Spleen (tissue), 11 donors: Measurements from ENCODE around the gene IGFBP6. TPM values are rescaled to one million over a fixed set of nuclear protein-coding genes. Genes with fewer than 3 reads are reported as not detected.
A peak's percentile ranks its signal among the peaks of the same experiment; 100 is the strongest.

Experiments used
- DNase-seq: peaks from one replicate; pipeline ENCODE4 v3.0.0-alpha.2; 2020
- H3K27ac ChIP-seq, 8 donors: fragments of 200-600 bp; sonication (generic) in 7 of 8; 1 replicate in 4 of 8; 2 replicates in 4 of 8; pipeline versions ENCODE4 v1.5.0 to v1.8.0; 2016 to 2021; ENCODE audit warnings: inconsistent platforms in 4 of 8, mild to moderate bottlenecking in 4 of 8, moderate library complexity in 1 of 8
- H3K27me3 ChIP-seq, 7 donors: fragments of 200-600 bp; sonication (generic) in 6 of 7; replicated peaks in 1 of 7; 1 replicate in 4 of 7; 2 replicates in 3 of 7; pipeline versions ENCODE4 v1.5.0 to v1.8.0; 2016 to 2021; ENCODE audit warnings: inconsistent platforms in 3 of 7, mild to moderate bottlenecking in 1 of 7
- H3K36me3 ChIP-seq, 6 donors: fragments of 200-600 bp; sonication (generic) in 5 of 6; 1 replicate in 4 of 6; 2 replicates in 2 of 6; pipeline versions ENCODE4 v1.5.0 to v1.8.0; 2016 to 2021; ENCODE audit warnings: inconsistent platforms in 2 of 6
- H3K4me1 ChIP-seq, 6 donors: fragments of 200-600 bp; sonication (generic) in 5 of 6; 1 replicate in 3 of 6; 2 replicates in 3 of 6; pipeline versions ENCODE4 v1.5.0 to v1.8.0; 2016 to 2021; ENCODE audit warnings: inconsistent platforms in 3 of 6
- H3K4me3 ChIP-seq, 8 donors: fragments of 200-600 bp; sonication (generic) in 7 of 8; 1 replicate in 4 of 8; 2 replicates in 4 of 8; pipeline versions ENCODE4 v1.5.0 to v1.8.0; 2016 to 2021; ENCODE audit warnings: inconsistent platforms in 4 of 8, mild to moderate bottlenecking in 4 of 8, moderate library complexity in 2 of 8
- H3K9me3 ChIP-seq, 8 donors: fragments of 200-600 bp; sonication (generic) in 7 of 8; 1 replicate in 4 of 8; 2 replicates in 4 of 8; pipeline versions ENCODE4 v1.5.0 to v1.8.0; 2016 to 2021; ENCODE audit warnings: inconsistent platforms in 4 of 8
- POLR2A ChIP-seq, 3 donors: fragments of 450-650 bp; IDR thresholded peaks; one replicate each; pipeline ENCODE4 v1.5.1; 2017; ENCODE audit warnings: antibody characterized with exemption in 3 of 3, mild to moderate bottlenecking in 1 of 3
- POLR2AphosphoS5 ChIP-seq, 3 donors: sonication (generic); formaldehyde crosslinking; IDR thresholded peaks; one replicate each; pipeline ENCODE4 v1.5.1; 2017; ENCODE audit warnings: antibody characterized with exemption in 3 of 3
- WGBS, 5 donors: extraction: QIAGEN DNeasy Blood & Tissue Kit in 3 of 5; methylation state at CpG; one replicate each; pipeline versions ENCODE4 v1.1.5 to v1.1.7; 2013 to 2018; 5-methylcytosine and 5-hydroxymethylcytosine counted together
- intact Hi-C: fragments of 100-400 bp; cut with DNase I; formaldehyde crosslinking; loops from one replicate; pipeline ENCODE4 v1.15.0; 2023; ENCODE audit warnings: low total_unique reads
- polyA plus RNA-seq, 3 donors: library from polyadenylated mRNA; stranded (reverse); fragments of 200-250 nt; gene quantifications; one replicate each; pipeline ENCODE4 v1.2.1, GENCODE V29; 2013
- total RNA-seq, 7 donors: library from RNA; depleted of rRNA in 3 of 7; stranded (reverse); fragments of >200 nt in 3 of 7; fragmentation: NEBNext Ultra II Directional in 4 of 7; extraction: Animal tissue kit (Norgen Biotek cat#: 25700) in 4 of 7; gene quantifications; one replicate each; pipeline versions ENCODE4 v1.1.0 to v1.2.1, GENCODE V29; 2016 to 2021
- TF ChIP-seq, protein P1 (sequence below), 11 experiments: fragments of 200-600 bp in 7 of 11; fragments of 450-650 bp in 4 of 11; sonication (generic) in 4 of 11; IDR thresholded peaks in 8 of 11; conservative IDR thresholded peaks in 3 of 11; 1 replicate in 7 of 11; 2 replicates in 4 of 11; pipeline versions ENCODE4 v1.4.0 to v1.8.0; 2016 to 2021; ENCODE audit warnings: antibody characterized with exemption in 11 of 11, inconsistent platforms in 4 of 11, mild to moderate bottlenecking in 1 of 11
- donor health status: healthy with polysubstance abuse.
- donor health status: DM: no; HTN: no; CAD: no; lungs with moderate emphysema.
- donor health status: DM: no; HTN: no; CAD: no.
- donor health status: Bipolar disorder and iron deficiency.
- donor health status: healthy.
- donor health status: DM: no; HTN: no; CAD: no.
- donor health status: DM: yes; HTN: yes; CAD: no.

IGFBP6 gene
- total and polyA plus RNA-seq, 10 donors, result 35.2 to 183 (median 80.0) TPM

DNA sequence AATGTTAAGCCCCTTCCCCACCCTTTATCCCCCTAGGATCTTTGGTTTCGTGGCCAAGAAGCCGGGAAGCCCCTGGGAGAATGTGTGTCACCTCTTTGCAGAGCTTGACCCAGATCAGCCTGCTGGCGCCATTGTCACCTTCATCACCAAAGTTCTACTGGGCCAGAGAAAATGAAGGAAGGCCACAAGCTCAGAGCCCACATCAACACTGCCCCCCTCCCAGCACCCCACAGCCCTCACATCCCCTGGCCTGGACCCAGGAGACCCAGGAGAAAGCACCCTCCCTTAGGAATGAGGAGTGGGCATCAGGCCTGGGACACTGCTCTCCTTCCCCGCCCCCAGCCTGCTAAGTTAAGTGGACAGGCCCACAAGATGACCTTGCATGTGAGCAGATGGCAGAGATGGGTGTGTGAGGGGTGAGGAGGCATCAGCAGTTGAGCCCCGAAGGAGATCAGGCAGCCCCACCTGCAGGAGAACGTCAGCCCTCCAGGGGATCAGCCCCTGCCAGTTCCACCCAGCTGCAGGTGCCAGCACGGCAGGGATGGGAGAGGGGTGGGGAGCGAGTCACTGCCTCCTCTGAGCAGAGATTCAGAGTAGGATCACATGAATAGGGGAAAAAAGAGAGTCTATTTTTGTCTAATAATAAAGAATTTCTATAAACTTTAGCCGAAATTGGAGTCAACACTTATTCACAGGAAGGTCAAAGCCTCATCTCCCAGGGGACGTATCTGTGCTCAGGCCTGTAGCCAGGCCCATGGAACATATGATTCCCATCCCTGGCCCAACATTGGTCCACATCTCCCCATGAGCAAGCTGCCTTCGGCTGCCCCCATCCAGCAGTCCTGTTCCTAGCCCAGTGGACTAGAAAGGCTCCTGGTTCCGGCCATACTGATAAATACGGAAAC is 33.5 kb upstream of the IGFBP6 start:
- H3K4me1 ChIP-seq, result peaks cover 8 to 91% (median 45%) of the 10 kb centered on the region in 6 donors
- intact Hi-C loops, result no loop called here
- peaks cover 0 to 100% (median 57%) of the 10 kb centered on the region in 6 donors for H3K36me3 ChIP-seq
- H3K4me3 ChIP-seq, result no peak overlapping the region
- peaks cover 0 to 11% (median 0%) of the 10 kb centered on the region in 7 donors for H3K27me3 ChIP-seq
- H3K27ac ChIP-seq, result peak overlapping the region in 5 of 8 donors; percentile 21 to 94 (median 59)
- DNase-seq, result peak; percentile 43
- 65 to 83% (median 77%) methylated on average over 12 to 13 of the region's 13 CpGs for WGBS, 5 donors
- TF ChIP-seq POLR2AphosphoS5 (IDR thresholded peaks at IDR 0.05) (peak; percentile 4 to 72 (median 56)), POLR2A (IDR thresholded peaks at IDR 0.05) (no peak)
- TF ChIP-seq, protein P1, sequence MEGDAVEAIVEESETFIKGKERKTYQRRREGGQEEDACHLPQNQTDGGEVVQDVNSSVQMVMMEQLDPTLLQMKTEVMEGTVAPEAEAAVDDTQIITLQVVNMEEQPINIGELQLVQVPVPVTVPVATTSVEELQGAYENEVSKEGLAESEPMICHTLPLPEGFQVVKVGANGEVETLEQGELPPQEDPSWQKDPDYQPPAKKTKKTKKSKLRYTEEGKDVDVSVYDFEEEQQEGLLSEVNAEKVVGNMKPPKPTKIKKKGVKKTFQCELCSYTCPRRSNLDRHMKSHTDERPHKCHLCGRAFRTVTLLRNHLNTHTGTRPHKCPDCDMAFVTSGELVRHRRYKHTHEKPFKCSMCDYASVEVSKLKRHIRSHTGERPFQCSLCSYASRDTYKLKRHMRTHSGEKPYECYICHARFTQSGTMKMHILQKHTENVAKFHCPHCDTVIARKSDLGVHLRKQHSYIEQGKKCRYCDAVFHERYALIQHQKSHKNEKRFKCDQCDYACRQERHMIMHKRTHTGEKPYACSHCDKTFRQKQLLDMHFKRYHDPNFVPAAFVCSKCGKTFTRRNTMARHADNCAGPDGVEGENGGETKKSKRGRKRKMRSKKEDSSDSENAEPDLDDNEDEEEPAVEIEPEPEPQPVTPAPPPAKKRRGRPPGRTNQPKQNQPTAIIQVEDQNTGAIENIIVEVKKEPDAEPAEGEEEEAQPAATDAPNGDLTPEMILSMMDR (IDR thresholded peaks at IDR 0.05 in 8 of 11, conservative IDR thresholded peaks at IDR 0.05 in 3 of 11), result no peak
- H3K9me3 ChIP-seq, result no peaks in the 10 kb centered on the region

- Histone ChIP-seq H3K9me3 (no peaks in the 10 kb centered on the region), H3K27ac (peak overlapping the region in 5 of 8 donors; percentile 21 to 94 (median 59)), H3K4me3 (no peak overlapping the region), H3K27me3 (peaks cover 0 to 2% (median 0%) of the 10 kb centered on the region in 7 donors), H3K4me1 (peaks cover 8 to 92% (median 49%) of the 10 kb centered on the region in 6 donors), H3K36me3 (peaks cover 0 to 100% (median 55%) of the 10 kb centered on the region in 6 donors)
- DNase-seq, result no peak
- 82 to 91% (median 85%) methylated on average over 11 of the region's 11 CpGs for WGBS, 5 donors
- TF ChIP-seq POLR2A (IDR thresholded peaks at IDR 0.05) (no peak), POLR2AphosphoS5 (IDR thresholded peaks at IDR 0.05) (peak; percentile 39 to 69 (median 52))
- TF ChIP-seq, protein P1 (IDR thresholded peaks at IDR 0.05 in 8 of 11, conservative IDR thresholded peaks at IDR 0.05 in 3 of 11), result no peak
- intact Hi-C loops, result no loop called here
These were observed 32.6 kb upstream of the IGFBP6 start for GRCh38 chr12:53064613-53065436.

DNA sequence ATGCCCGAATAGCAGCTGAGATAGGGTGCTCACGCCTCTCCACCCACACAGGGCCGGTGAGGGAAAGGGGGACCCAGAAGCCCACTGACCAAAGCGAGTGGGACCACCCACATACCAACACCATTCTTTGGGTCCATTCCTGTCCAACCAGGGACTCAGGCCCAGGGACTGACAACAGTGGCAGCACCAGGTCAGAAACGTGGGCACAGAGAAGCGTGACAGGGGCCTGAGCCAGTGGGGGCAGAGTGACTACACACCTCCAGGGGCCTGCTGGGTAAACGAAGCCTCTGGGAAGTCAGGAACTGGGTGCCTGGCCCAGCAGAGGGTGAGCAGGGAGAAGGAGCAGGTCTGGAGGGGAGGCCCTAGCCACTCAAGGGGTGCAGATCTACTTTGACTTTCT is 32.0 kb upstream of the IGFBP6 start:
- intact Hi-C loops, result no loop called here
- Histone ChIP-seq H3K4me1 (peaks cover 8 to 92% (median 52%) of the 10 kb centered on the region in 6 donors), H3K27me3 (no peaks in the 10 kb centered on the region), H3K36me3 (peaks cover 0 to 100% (median 48%) of the 10 kb centered on the region in 6 donors), H3K9me3 (no peaks in the 10 kb centered on the region), H3K4me3 (no peak overlapping the region), H3K27ac (peak overlapping the region in 6 of 8 donors; percentile 13 to 94 (median 52))
- WGBS, 5 donors, result 73 to 89% (median 82%) methylated on average over 7 of the region's 7 CpGs
- DNase-seq, result no peak
- peak in 1 of 3 donors; percentile 60 for TF ChIP-seq POLR2AphosphoS5 (IDR thresholded peaks at IDR 0.05)
- TF ChIP-seq, protein P1 (IDR thresholded peaks at IDR 0.05 in 8 of 11, conservative IDR thresholded peaks at IDR 0.05 in 3 of 11), result no peak
